PFSK-1 (cell line): ENCODE measurements around the gene ENDOD1.

Source experiments
- POLR2AphosphoS5 ChIP-seq: IDR thresholded peaks from 2 replicates; pipeline ENCODE4 v1.6.1; 2012; ENCODE audit warnings: low read depth, mild to moderate bottlenecking, control low read depth, low read length, moderate library complexity
- SIN3A ChIP-seq: IDR thresholded peaks from 2 replicates; pipeline ENCODE4 v1.6.1; 2012; ENCODE audit warnings: mild to moderate bottlenecking, low read length, moderate library complexity, borderline replicate concordance; ENCODE audit not compliant: insufficient read depth
- TAF1 ChIP-seq: IDR thresholded peaks from 2 replicates; pipeline ENCODE4 v1.6.1; 2012; ENCODE audit warnings: low read length, control low read depth, borderline replicate concordance; ENCODE audit not compliant: insufficient read depth
- TF ChIP-seq, protein P1 (sequence below), 2 experiments: IDR thresholded peaks; 2 replicates each; pipeline versions ENCODE4 v1.6.1 to v1.8.0; 2011 to 2012; ENCODE audit warnings: low read depth in 2 of 2, low read length in 2 of 2, control low read depth in 1 of 2, inconsistent platforms in 1 of 2, mild to moderate bottlenecking in 1 of 2, moderate library complexity in 1 of 2; ENCODE audit not compliant: insufficient read depth in 1 of 2

- TF ChIP-seq TAF1 (no peak), POLR2AphosphoS5 (no peak), SIN3A (no peak)
- TF ChIP-seq, protein P1, sequence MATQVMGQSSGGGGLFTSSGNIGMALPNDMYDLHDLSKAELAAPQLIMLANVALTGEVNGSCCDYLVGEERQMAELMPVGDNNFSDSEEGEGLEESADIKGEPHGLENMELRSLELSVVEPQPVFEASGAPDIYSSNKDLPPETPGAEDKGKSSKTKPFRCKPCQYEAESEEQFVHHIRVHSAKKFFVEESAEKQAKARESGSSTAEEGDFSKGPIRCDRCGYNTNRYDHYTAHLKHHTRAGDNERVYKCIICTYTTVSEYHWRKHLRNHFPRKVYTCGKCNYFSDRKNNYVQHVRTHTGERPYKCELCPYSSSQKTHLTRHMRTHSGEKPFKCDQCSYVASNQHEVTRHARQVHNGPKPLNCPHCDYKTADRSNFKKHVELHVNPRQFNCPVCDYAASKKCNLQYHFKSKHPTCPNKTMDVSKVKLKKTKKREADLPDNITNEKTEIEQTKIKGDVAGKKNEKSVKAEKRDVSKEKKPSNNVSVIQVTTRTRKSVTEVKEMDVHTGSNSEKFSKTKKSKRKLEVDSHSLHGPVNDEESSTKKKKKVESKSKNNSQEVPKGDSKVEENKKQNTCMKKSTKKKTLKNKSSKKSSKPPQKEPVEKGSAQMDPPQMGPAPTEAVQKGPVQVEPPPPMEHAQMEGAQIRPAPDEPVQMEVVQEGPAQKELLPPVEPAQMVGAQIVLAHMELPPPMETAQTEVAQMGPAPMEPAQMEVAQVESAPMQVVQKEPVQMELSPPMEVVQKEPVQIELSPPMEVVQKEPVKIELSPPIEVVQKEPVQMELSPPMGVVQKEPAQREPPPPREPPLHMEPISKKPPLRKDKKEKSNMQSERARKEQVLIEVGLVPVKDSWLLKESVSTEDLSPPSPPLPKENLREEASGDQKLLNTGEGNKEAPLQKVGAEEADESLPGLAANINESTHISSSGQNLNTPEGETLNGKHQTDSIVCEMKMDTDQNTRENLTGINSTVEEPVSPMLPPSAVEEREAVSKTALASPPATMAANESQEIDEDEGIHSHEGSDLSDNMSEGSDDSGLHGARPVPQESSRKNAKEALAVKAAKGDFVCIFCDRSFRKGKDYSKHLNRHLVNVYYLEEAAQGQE (IDR thresholded peaks at IDR 0.05; ENCODE audit: insufficient read depth in 1 of 2, low read depth in 2 of 2, low read length in 2 of 2) = no peak
These were observed 60.2 kb downstream of the ENDOD1 start for GRCh38 chr11:95149651-95150364.
